ENCODE results near the gene C2orf92.

DNA sequence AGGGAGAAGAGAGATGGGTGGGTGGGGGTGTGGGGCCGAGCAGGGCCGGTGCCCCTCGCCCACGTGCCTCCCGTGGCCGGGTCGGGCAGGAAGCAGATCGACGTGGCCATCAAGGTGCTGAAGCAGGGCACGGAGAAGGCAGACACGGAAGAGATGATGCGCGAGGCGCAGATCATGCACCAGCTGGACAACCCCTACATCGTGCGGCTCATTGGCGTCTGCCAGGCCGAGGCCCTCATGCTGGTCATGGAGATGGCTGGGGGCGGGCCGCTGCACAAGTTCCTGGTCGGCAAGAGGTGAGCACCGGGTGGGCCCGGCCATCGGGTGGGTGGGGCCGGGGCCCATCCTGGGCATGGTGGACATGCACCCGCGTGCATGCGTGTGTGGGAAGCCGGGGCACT is 65.6 kb downstream of the C2orf92 start:
- TF ChIP-seq EZH2 (optimal IDR thresholded peaks at IDR 0.05; ENCODE audit: low read depth, low read length): no peak
- TF ChIP-seq, protein P1, sequence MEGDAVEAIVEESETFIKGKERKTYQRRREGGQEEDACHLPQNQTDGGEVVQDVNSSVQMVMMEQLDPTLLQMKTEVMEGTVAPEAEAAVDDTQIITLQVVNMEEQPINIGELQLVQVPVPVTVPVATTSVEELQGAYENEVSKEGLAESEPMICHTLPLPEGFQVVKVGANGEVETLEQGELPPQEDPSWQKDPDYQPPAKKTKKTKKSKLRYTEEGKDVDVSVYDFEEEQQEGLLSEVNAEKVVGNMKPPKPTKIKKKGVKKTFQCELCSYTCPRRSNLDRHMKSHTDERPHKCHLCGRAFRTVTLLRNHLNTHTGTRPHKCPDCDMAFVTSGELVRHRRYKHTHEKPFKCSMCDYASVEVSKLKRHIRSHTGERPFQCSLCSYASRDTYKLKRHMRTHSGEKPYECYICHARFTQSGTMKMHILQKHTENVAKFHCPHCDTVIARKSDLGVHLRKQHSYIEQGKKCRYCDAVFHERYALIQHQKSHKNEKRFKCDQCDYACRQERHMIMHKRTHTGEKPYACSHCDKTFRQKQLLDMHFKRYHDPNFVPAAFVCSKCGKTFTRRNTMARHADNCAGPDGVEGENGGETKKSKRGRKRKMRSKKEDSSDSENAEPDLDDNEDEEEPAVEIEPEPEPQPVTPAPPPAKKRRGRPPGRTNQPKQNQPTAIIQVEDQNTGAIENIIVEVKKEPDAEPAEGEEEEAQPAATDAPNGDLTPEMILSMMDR (IDR thresholded peaks at IDR 0.05; ENCODE audit: low read length): no peak
- TF ChIP-seq EZH2phosphoT487 (IDR thresholded peaks at IDR 0.05; ENCODE audit: low read length): no peak
